HG02798 (cell line): ENCODE measurements around the gene TEAD1.

Source experiments
- ATAC-seq: cut with Tn5 transposase; IDR thresholded peaks from one replicate; pipeline ENCODE4 v1.9.1; 2021; ENCODE audit warnings: mild to moderate bottlenecking; ENCODE audit not compliant: unreplicated experiment, poor library complexity

TEAD1 gene

DNA sequence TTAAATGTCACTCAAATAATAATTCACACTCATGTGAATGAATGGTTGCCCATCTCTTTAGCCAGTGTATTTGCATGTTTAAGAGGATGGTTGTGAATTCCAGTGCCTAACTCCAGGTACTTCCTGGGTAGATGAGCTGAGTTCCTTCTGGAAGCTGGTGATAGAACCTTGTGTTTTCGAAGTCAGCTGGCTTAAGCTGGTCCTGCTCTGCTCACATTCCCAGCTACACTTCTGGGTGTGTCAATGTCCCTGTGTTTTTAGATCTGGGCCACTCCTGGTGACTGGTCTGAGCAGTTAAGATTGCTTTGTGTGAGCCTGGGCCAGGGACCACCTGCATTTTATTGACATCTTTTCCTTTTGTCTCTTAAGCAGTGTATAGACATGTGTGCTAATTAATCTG lies 10.6 kb downstream of the TEAD1 start:
- ATAC-seq, result no peak

DNA sequence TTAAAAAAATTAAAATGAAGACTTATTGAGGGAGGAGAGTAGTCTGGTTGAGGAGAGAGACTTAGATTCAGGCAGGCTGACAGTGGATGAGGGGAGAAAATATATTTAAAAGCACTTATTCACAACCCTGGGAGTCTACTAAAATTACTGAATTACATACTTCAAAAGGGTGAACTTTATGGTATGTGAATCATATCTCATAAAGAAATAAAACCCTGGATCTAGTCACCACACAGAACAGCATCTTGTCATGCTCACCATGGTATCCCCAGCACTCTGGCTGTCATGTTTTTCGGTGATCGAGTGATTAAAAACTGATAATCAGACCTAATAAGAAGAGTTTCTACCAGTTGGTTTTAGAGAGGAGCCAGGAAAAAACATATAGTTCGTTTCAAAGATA lies 11.0 kb downstream of the TEAD1 start:
- ATAC-seq, result no peak

DNA sequence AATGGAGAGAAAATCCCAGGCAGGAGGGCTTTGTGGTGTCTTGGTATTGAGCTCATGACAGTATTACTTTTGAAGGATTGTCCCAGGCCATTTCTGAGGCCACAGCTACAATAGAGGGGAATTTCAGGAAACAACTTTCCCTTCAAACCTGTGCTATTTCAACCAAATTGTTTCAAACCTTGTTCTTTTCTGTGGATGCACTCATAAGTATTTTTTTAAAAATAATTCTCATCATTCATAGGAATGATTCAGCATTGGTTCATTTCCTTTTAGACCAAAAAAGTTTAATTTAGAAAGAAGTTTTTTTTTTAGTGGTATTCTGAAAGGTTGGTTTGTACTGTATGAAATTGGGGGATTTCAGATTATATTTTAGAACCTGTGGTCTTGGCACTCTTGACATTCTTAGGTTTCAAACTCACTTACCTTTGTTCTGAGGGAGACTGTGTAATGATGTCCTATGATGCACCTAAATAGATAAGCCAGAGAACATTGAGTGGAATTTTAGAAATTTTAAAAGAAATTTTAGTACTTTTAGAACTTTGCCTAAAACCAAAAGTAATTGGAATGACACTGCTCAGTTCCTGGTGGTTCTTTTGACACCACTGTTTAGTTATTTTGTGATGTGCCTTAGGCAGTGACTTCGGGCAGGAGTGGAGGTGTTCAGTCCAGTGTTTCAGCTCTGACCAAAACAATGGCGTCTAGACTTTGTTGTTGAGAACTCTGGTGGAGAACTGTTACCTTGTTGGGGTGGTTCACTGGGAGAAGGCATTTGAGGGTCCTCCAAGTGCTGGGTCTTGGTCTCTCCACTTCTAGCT lies 12.2 kb downstream of the TEAD1 start:
- no peak for ATAC-seq

DNA sequence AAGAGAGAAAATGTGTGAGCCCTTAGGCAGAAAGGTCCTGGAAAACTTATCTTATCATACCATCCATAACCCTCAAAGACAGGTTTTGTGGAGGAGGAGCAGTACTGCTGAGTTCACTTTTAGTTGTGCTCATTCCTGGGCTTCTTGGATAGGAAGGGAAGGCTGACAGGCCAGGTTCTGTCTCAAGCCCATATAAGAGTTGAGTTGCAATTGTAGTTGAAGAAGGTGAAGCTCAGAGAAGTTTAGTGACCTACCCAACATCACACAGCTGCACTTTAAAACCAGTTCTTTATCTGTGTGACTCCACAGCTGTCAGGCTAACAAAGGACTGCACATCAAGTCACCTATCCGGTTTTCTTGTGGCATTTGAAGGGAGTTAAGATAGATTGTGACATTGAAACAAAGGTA lies 13.0 kb downstream of the TEAD1 start:
- no peak for ATAC-seq

DNA sequence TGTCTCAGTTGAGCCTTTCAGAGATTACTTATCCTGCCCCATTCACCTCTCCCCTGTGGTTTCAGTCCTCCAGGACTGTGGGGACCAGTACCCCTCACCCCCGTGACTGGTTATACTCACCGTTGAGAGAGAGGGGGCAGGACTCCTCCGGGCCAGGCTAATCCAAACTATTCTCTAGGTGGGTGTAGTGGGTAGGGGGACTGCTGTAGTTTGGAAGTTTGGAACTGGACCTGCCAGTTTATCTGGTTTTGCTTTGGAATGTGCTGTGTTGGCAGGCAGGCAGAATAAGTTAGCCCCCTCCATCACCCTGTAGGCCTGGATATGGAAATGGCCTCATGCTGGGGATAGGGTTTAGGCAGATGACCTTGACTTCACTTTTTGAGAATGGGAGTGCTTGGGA lies 13.5 kb downstream of the TEAD1 start:
- ATAC-seq, result no peak

DNA sequence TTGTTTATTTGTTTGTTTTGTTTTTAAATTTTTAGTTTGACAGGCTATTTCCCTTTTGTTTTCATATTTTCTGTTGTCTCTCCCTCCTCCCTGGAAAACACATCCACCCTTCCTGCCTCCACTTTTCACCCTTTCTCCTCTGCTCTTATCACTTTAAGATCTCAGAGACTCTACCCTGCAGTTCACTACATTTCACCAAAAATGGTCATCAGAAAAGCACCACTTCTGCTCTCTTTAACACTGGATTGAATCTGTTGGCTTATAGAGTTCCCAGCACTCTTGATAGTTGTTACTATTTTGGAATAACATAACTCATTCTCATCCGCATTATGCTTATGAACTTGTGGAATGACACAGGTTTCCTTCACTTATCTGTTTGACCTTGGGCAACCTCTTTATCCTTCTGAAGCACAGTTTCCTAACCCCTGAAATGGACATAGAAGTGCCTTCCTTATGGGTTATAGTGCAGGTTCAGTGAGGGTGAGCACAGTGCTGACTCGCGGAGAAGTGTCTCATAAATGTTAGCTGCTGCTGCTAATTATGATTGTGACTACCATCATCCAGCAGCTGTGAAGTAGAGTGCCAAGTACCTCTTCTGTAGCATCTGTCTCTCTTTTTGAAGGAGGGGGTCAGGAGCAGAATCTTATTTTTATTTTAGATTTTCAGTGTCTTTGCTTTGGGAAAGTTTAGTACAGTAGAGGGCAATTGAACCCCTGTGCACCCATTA lies 15.0 kb downstream of the TEAD1 start:
- ATAC-seq, result no peak

DNA sequence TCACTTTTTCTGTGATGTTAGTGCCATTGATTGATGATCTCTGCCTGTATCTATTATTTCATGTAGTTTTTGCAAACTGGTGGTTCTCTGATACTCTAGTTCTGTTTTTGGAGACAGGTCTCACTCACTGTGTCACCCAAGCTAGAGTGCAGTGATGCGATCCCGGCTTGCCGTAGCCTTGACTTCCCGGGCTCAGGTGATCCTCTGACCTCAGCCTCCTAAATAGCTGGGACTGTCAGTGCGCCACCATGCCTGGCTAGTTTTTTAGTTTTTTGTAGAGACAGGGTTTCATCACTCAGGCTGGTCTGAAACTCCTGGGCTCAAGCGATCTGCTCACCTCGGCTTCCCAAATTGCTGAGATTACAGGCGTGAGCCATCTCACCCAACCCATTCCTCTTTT lies 16.4 kb downstream of the TEAD1 start:
- no peak for ATAC-seq

DNA sequence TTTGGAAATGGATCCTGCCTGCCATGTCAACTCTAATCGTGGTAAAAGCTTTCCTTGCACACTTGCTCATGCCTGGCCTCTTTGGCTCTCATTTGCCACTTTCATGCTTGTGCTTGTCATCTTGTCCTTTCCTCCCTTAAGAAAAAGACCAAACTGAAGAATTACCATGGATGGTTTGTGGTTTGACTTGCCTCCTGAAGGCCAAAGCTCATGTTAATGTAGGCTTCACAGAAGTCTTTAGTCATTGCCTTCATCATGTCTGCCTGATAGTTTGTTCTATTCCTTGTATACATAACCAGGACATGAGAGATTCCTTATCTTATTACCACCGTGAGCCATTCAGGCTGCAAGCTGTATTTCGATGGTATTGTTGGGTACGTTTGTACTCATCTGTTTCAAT lies 17.3 kb downstream of the TEAD1 start:
- no peak for ATAC-seq

DNA sequence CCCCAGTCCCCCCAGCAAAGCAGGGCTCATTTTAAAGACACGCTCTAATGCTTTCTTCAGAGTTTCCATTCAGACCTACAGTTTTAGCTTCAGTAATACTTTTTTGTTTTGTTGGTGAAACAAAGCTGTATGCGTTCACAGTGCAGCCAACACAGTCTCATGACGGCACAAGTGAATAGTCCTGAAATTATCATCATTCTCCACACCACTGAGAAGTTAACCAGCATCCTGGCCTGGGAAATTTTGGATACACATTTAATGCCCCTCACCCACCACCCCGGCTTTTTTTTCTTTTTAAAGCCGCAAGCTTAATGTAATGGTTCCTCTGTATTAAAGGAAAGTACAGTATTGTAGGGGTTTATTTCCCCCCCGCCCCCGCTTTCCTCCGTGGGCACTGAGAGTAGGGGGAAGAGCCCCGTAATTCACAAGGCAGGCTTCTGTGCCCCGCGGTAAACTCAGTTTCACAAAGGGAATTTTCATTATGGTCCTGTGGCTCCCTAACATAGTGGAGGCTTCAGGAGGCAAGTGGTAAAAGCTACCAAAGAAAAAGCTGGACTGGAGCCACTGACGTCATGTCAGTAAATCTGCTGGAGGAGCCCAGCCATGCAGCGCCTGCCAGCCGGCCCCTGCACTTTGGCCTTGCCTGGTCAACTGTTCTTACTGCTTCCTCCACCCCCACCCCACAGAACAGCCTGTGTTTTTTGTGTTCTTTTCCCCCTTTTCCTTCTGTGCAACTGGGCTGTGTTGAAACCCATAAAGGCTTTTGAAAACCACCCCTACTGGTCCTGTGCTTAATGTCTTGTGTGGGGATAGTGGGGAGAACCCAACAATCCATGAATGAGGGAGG lies 18.2 kb downstream of the TEAD1 start:
- ATAC-seq, result no peak

DNA sequence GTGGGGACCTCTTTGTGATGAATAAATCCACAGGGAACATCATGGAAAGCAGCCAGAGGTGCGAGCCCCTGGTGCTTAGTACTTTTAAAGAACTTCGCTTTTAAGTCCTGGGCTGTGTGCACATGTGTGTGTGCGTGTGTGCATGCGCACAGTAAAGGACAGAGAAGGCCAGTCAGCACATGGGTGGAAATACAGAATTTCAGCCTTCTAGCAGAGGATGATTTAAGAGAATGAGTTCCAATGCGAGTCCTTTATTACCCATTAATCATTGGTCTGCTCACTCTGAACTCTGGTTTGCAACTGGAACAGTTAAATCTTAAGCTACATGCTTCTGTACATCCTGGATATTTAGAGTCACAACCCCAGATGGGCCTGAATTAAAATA lies 18.9 kb downstream of the TEAD1 start:
- no peak for ATAC-seq

DNA sequence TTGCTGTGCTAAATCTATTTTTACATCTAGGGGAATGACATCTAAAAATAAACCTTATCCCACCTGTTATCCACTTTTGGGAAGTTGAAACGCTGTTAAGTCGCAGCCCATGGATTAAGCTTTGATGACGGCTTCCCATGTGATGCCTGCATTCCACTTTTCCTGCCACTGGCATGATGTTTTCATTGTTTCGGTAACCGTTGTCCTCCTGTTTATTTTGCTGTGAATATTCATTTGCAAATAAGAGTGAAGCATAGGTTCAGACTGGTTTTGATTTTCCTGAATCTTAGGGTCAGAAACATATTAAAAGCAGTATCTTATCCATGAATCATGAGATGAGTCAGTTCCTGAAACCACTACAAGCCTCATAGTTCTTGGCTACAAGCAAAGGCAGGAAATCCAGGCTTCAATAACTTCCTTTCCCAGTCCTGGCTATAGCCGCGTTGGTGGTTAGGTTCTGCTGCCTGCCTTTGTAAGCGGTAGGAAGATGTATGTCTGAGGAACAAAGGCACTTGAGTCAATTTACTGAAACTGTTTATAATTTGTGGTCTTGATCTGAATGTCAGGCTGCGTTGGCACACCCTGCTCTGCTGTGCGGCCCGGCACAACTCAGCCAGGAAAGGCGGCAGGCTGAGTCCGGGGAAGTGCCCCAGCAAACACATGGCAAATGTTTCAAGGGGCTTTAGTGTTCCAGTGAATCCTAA lies 19.4 kb downstream of the TEAD1 start:
- no peak for ATAC-seq

DNA sequence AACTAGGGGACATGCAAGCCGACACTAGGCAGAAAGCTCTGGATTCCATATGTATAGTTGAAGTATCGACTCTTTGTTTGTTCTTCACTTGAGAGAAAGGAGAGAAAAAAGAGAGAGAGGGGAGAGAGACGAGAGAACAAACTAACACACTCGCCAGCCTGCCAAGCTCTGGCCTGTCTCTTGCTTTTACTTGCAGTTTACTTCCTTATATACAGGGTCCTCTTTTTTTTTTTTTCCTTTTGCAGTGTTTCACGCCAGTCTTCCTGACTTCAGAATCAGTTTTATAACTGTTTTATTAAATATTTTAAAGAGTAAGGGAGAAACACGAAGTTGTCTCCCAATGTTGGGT lies 19.9 kb downstream of the TEAD1 start:
- ATAC-seq, result no peak

DNA sequence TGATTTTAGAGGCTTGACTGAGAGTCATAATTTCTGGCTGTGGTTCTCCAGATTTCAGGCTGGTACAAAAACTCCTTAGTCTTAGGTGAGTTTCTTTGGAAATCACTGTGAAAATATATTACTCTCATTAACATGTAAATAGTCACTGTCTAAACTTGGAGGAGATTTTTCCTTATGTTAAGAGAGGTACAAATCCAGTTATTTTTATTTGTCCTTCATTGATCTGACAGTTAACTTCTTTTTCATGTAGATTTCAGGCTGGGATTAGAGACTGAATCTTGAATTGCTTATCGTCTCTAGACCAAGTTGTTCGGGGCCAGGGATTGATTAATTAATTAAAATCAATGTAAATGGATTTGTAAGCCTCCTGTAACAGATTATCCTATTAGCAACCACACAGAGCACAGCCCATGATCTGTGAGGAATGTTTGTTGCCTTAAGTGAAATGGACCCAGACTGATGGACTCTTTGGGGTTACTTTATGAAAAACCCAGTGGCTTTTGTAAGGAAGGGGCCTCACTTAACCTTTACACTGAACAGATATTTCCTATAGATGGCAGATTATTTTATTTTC lies 21.1 kb downstream of the TEAD1 start:
- ATAC-seq, result no peak

DNA sequence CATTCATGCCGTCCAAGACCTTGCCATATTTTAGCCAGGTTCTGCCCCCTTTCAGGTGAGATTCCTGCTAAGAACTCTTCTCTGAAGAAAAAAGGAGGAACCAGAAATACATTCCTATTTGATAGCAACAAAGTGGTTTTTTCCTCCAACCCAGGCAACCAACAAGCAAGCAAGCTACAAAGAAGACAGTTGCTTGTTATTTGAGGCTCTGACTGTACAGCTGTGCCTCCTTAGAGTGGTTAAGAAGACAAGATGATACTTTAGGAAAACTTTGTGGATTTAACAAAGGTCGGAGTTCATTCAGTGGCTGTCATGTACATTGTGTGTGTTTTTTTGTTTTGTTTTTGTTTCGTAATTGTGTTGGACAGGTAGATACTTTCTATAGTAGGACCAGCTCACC lies 21.7 kb downstream of the TEAD1 start:
- ATAC-seq, result no peak

DNA sequence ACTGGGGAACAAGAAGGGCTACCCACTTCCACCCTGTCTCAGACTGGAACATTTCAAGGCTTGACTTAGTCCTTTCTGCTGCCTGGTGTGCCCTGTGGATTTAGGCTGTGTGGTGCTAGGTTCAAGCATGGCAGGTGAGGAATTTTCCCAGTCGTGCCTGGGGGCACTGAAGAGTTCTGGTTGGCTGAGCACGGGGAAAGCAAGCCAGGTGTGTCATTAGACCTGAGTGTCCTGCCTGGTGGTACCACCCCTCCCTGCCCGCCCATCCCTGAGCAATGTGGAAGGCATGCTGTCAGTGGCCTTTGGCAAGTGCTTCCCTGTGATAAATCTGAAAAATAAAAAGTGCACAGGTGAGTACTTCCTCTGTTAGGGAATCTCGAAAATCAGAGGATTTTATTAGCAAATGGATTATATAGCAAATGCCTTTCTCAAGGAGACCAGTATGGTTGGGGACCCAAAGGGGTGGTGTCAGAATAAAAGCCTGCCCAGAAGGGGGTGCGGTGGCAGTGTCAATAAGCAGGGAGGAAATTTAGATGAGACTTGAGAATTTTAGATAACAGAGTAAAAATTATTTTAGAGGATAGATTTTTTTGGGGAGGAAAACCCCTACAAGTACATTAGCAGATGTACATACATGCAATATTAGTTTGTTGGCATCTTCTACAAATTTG lies 22.8 kb downstream of the TEAD1 start:
- ATAC-seq, result no peak

DNA sequence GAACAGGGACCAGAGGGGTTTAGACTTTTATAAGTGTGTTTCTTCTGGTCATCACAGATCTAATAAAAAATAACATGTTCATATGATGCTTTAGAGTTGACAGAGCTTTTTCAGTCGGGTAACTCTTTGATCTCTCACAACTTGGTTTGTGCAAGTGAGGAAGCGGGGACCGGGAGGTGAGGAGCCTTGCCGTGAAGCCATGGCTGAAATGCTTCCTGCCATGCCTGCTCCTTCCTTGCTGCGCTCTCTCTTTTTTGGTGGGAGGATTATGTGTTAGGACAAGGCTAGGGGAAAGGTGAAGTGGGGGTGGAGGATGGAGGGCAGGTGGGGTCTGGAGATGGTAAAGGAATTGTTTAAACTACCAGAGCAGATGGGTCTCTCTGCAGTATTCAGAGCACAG lies 23.8 kb downstream of the TEAD1 start:
- ATAC-seq, result no peak

DNA sequence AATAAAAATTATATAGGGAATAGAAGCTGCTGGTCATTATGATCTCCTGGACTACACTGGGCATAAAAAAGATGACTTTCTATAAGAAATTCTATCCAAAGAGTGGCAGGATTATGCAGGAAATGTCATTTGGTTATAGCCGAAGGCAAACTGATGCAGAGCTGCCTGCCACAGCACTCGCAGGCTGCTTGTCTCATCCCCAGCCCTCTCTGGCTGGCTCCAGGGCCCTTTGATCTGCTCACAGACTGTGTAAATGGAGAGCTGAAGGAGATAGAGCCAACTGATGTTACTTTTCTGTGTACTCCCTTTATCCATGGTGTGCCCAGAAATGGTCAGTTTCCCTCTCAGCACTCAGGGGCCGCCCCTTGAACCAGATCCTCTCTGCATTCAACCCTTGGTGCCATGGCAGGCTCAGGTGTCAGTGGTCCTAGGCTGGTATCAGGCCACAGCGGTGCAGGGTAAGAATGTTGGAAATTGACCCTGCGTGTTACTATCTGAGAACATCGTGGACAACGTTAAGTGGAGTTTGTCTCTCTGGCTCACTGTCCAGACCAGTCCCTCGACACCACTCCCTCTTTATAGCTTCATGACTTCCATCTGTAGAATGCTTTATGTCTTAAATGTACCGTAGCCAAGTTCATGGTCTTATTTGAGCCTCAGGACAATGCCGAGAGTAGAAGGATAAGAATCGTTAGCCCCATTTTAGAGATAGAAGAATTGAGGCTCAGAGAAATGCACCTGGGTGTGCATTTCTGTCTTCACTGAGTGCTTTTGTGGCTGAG lies 27.8 kb downstream of the TEAD1 start:
- ATAC-seq, result no peak

DNA sequence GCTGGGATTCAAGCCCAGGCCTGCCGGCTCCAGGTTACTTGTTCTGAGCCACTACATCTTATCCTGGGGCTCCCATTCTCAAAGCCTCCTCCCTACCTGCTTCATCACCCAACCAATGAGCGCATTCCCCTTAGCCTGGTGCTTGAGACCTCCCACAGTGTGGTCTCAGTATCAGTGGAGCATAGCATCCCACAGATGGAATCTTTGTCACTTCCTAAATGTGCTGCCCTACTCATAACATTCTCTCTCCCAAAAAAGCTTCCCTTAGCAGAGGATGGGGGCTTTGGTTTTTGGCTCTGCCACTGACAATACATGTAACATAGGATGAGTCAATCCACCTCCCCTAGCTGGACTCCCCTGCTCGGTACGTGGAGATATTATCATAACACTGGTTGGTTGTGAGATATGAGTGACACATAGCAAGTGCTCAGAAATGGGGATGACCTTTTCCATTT lies 28.8 kb downstream of the TEAD1 start:
- ATAC-seq, result no peak

DNA sequence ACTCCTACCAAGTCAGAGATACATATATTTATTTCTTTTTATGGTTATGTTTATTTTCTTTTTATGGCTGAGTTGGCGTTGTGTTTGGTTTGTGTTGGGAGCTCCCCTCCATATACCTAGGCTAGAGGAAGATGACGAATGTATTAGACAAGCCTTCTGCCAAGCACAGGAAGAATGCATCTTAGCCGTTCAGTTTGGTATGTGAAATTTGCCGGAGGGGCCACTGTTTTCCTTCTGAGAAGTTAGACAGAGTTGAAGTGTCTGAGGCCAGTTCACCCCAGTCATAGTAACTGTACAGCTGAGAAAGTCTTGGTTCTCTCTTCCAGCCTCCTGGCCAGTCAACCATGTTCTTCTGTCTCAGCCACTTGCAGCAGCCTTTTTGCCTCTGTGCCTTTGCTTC lies 29.8 kb downstream of the TEAD1 start:
- no peak for ATAC-seq
